Naive thymus-derived CD8-positive, alpha-beta T cell (primary cell): ENCODE results near the gene ALK. TPM values are rescaled to one million over a fixed set of nuclear protein-coding genes. Genes with fewer than 3 reads are reported as not detected.
A peak's percentile ranks its signal among the peaks of the same experiment; 100 is the strongest.

ENCODE experiments used
- ATAC-seq, 2 donors: fragments of 150-1000 bp; cut with Tn5 transposase in 1 of 2; sonication (Bioruptor Pico), chemical (Tn5 transposase) in 1 of 2; 1 replicate in 1 of 2; 2 replicates in 1 of 2; pipeline ENCODE4 v1.10.0; 2021; ENCODE audit warnings: mild to moderate bottlenecking in 2 of 2, moderate library complexity in 2 of 2
- POLR2A ChIA-PET: fragments of 350-600 bp; sonication (Branson Sonifier 250); formaldehyde crosslinking; loops from one replicate; lab custom pipeline; 2021; ENCODE audit warnings: antibody characterized with exemption; lab: Charles Lee
- DNase-seq, 10 donors: peaks; one replicate each; pipeline versions ENCODE4 v3.0.0 to v3.0.0-alpha.2; 2020 to 2022
- H3K27ac Mint-ChIP-seq, 10 donors: one replicate each; pipeline ENCODE4 v1.8.0; 2020 to 2022; ENCODE audit warnings: mild to moderate bottlenecking in 10 of 10, mixed read lengths in 10 of 10, moderate library complexity in 4 of 10, inconsistent platforms in 1 of 10
- H3K27me3 Mint-ChIP-seq, 5 donors: one replicate each; pipeline ENCODE4 v1.8.0; 2021 to 2022; ENCODE audit warnings: mixed read lengths in 5 of 5
- H3K36me3 Mint-ChIP-seq, 3 donors: one replicate each; pipeline ENCODE4 v1.8.0; 2020 to 2022; ENCODE audit warnings: mixed read lengths in 3 of 3, mild to moderate bottlenecking in 2 of 3, inconsistent platforms in 1 of 3
- H3K4me1 Mint-ChIP-seq, 4 donors: one replicate each; pipeline ENCODE4 v1.8.0; 2021 to 2022; ENCODE audit warnings: mixed read lengths in 4 of 4
- H3K4me3 Mint-ChIP-seq, 10 donors: one replicate each; pipeline ENCODE4 v1.8.0; 2020 to 2022; ENCODE audit warnings: mild to moderate bottlenecking in 10 of 10, mixed read lengths in 10 of 10, moderate library complexity in 6 of 10, inconsistent platforms in 1 of 10
- H3K9me3 Mint-ChIP-seq, 9 donors: one replicate each; pipeline ENCODE4 v1.8.0; 2020 to 2022; ENCODE audit warnings: mixed read lengths in 9 of 9, mild to moderate bottlenecking in 3 of 9, inconsistent platforms in 1 of 9, moderate library complexity in 1 of 9
- polyA plus RNA-seq, 3 donors: library from polyadenylated mRNA; unstranded; fragments of 300-500 nt; fragmentation: Illumina TruSeq; gene quantifications; one replicate each; pipeline ENCODE4 v1.2.3, GENCODE V29; 2021
- total RNA-seq, 8 experiments: library from RNA in 2 of 8; stranded (reverse) in 2 of 8; gene quantifications; one replicate each; pipeline ENCODE4 v1.2.3 and lab custom pipeline; 2021 to 2026

Gene ALK
- total and polyA plus RNA-seq, 5 experiments from 2014 or later: 0.10 TPM; not detected in 4

GRCh38 chr2:29351916-29352591, 569.3 kb downstream of the ALK start:
- ATAC-seq (no peak), DNase-seq (no peak)
- H3K4me3 Mint-ChIP-seq: no peak overlapping the region
- no peaks in the 10 kb centered on the region for H3K9me3 Mint-ChIP-seq
- no peak overlapping the region for H3K27ac Mint-ChIP-seq
- POLR2A ChIA-PET: no interaction called here
- no peaks in the 10 kb centered on the region for H3K4me1 Mint-ChIP-seq
- H3K27me3 Mint-ChIP-seq: peaks cover 3 to 27% (median 8%) of the 10 kb centered on the region in 5 donors
- H3K36me3 Mint-ChIP-seq: no peaks in the 10 kb centered on the region

GRCh38 chr2:29351248-29351647, 570.1 kb downstream of the ALK start:
- ATAC-seq: no peak
- H3K4me1 Mint-ChIP-seq: no peaks in the 10 kb centered on the region
- no peak overlapping the region for H3K27ac Mint-ChIP-seq
- no peak overlapping the region for H3K4me3 Mint-ChIP-seq
- no peaks in the 10 kb centered on the region for H3K9me3 Mint-ChIP-seq
- peaks cover 3 to 35% (median 11%) of the 10 kb centered on the region in 5 donors for H3K27me3 Mint-ChIP-seq
- POLR2A ChIA-PET: no interaction called here
- H3K36me3 Mint-ChIP-seq: no peaks in the 10 kb centered on the region
- DNase-seq: no peak

GRCh38 chr2:29349316-29350030, 571.9 kb downstream of the ALK start:
- no peaks in the 10 kb centered on the region for H3K9me3 Mint-ChIP-seq
- H3K4me3 Mint-ChIP-seq: no peak overlapping the region
- H3K4me1 Mint-ChIP-seq: no peaks in the 10 kb centered on the region
- H3K27ac Mint-ChIP-seq: no peak overlapping the region
- H3K36me3 Mint-ChIP-seq: no peaks in the 10 kb centered on the region
- POLR2A ChIA-PET: no interaction called here
- H3K27me3 Mint-ChIP-seq: peaks cover 3 to 30% (median 15%) of the 10 kb centered on the region in 5 donors
- DNase-seq: no peak
- no peak for ATAC-seq

GRCh38 chr2:29347774-29348461, 573.5 kb downstream of the ALK start:
- Mint-ChIP-seq H3K4me3 (no peak overlapping the region), H3K36me3 (no peaks in the 10 kb centered on the region), H3K27me3 (peaks cover 2 to 30% (median 15%) of the 10 kb centered on the region in 5 donors), H3K27ac (no peak overlapping the region), H3K4me1 (no peaks in the 10 kb centered on the region), H3K9me3 (no peaks in the 10 kb centered on the region)
- ATAC-seq (no peak), DNase-seq (no peak)
- POLR2A ChIA-PET: no interaction called here

GRCh38 chr2:29345236-29345635, 576.1 kb downstream of the ALK start:
- DNase-seq (no peak), ATAC-seq (no peak)

GRCh38 chr2:29343830-29344229, 577.6 kb downstream of the ALK start:
- Mint-ChIP-seq H3K27ac (no peak overlapping the region), H3K27me3 (peaks cover 2 to 23% (median 11%) of the 10 kb centered on the region in 5 donors), H3K4me3 (no peak overlapping the region), H3K9me3 (no peaks in the 10 kb centered on the region), H3K4me1 (no peaks in the 10 kb centered on the region), H3K36me3 (no peaks in the 10 kb centered on the region)
- POLR2A ChIA-PET: no interaction called here
- DNase-seq: no peak
- no peak for ATAC-seq

More at GRCh38 chr2:29345236-29345635, 576.1 kb downstream of the ALK start:
- POLR2A ChIA-PET: no interaction called here
- no peaks in the 10 kb centered on the region for H3K9me3 Mint-ChIP-seq
- no peaks in the 10 kb centered on the region for H3K36me3 Mint-ChIP-seq
- H3K4me1 Mint-ChIP-seq: no peaks in the 10 kb centered on the region
- H3K27ac Mint-ChIP-seq: no peak overlapping the region
- peaks cover 2 to 28% (median 13%) of the 10 kb centered on the region in 5 donors for H3K27me3 Mint-ChIP-seq
- no peak overlapping the region for H3K4me3 Mint-ChIP-seq

- Mint-ChIP-seq H3K27ac (no peak overlapping the region), H3K4me3 (no peak overlapping the region), H3K4me1 (peaks cover 0 to 2% (median 0%) of the 10 kb centered on the region in 4 donors), H3K9me3 (no peaks in the 10 kb centered on the region), H3K27me3 (peaks cover 0 to 17% (median 12%) of the 10 kb centered on the region in 5 donors), H3K36me3 (no peaks in the 10 kb centered on the region)
- POLR2A ChIA-PET: no interaction called here
- no peak for DNase-seq
- ATAC-seq: no peak
Observed at GRCh38 chr2:29336341-29337241, 584.8 kb downstream of the ALK start.

- Mint-ChIP-seq H3K4me3 (no peak overlapping the region), H3K27me3 (peaks cover 0 to 17% (median 12%) of the 10 kb centered on the region in 5 donors), H3K9me3 (no peaks in the 10 kb centered on the region), H3K36me3 (no peaks in the 10 kb centered on the region), H3K27ac (no peak overlapping the region), H3K4me1 (peaks cover 0 to 2% (median 0%) of the 10 kb centered on the region in 4 donors)
- DNase-seq (no peak), ATAC-seq (no peak)
- POLR2A ChIA-PET: no interaction called here
Observed at GRCh38 chr2:29335396-29335795, 586.0 kb downstream of the ALK start.

GRCh38 chr2:29334706-29335105, 586.7 kb downstream of the ALK start:
- no peak for DNase-seq
- no peaks in the 10 kb centered on the region for H3K9me3 Mint-ChIP-seq
- H3K27ac Mint-ChIP-seq: peak overlapping the region in 1 of 10 donors; percentile 18
- POLR2A ChIA-PET: no interaction called here
- H3K36me3 Mint-ChIP-seq: no peaks in the 10 kb centered on the region
- ATAC-seq: no peak
- H3K4me3 Mint-ChIP-seq: no peak overlapping the region
- H3K27me3 Mint-ChIP-seq: peaks cover 0 to 17% (median 12%) of the 10 kb centered on the region in 5 donors
- peaks cover 0 to 2% (median 0%) of the 10 kb centered on the region in 4 donors for H3K4me1 Mint-ChIP-seq

- Mint-ChIP-seq H3K36me3 (no peaks in the 10 kb centered on the region), H3K27ac (no peak overlapping the region), H3K4me1 (peaks cover 0 to 2% (median 0%) of the 10 kb centered on the region in 4 donors), H3K4me3 (no peak overlapping the region), H3K9me3 (no peaks in the 10 kb centered on the region), H3K27me3 (peaks cover 0 to 26% (median 3%) of the 10 kb centered on the region in 5 donors)
- POLR2A ChIA-PET: no interaction called here
- DNase-seq (no peak), ATAC-seq (no peak)
Observed at GRCh38 chr2:29332540-29332939, 588.8 kb downstream of the ALK start.

GRCh38 chr2:29329899-29330298, 591.5 kb downstream of the ALK start:
- H3K27ac Mint-ChIP-seq: no peak overlapping the region
- no peak overlapping the region for H3K4me3 Mint-ChIP-seq
- peaks cover 0 to 24% (median 6%) of the 10 kb centered on the region in 5 donors for H3K27me3 Mint-ChIP-seq
- POLR2A ChIA-PET: no interaction called here
- no peaks in the 10 kb centered on the region for H3K9me3 Mint-ChIP-seq
- DNase-seq (no peak), ATAC-seq (no peak)
- peaks cover 0 to 1% (median 0%) of the 10 kb centered on the region in 4 donors for H3K4me1 Mint-ChIP-seq
- H3K36me3 Mint-ChIP-seq: no peaks in the 10 kb centered on the region

- ATAC-seq: no peak
Observed at GRCh38 chr2:29326926-29327325, 594.5 kb downstream of the ALK start.

More at GRCh38 chr2:29326926-29327325, 594.5 kb downstream of the ALK start:
- Mint-ChIP-seq H3K27ac (no peak overlapping the region), H3K36me3 (no peaks in the 10 kb centered on the region), H3K4me3 (no peak overlapping the region), H3K27me3 (peaks cover 0 to 31% (median 8%) of the 10 kb centered on the region in 5 donors), H3K9me3 (no peaks in the 10 kb centered on the region), H3K4me1 (no peaks in the 10 kb centered on the region)
- POLR2A ChIA-PET: no interaction called here
- DNase-seq: no peak
